GM21825 (cell line): ENCODE results near the gene UROS.
A peak's percentile ranks its signal among the peaks of the same experiment; 100 is the strongest.

Source experiments
- ATAC-seq: cut with Tn5 transposase; IDR thresholded peaks from one replicate; pipeline ENCODE4 v1.9.1; 2021; ENCODE audit warnings: mild to moderate bottlenecking, moderate library complexity; ENCODE audit not compliant: unreplicated experiment

Gene UROS

DNA sequence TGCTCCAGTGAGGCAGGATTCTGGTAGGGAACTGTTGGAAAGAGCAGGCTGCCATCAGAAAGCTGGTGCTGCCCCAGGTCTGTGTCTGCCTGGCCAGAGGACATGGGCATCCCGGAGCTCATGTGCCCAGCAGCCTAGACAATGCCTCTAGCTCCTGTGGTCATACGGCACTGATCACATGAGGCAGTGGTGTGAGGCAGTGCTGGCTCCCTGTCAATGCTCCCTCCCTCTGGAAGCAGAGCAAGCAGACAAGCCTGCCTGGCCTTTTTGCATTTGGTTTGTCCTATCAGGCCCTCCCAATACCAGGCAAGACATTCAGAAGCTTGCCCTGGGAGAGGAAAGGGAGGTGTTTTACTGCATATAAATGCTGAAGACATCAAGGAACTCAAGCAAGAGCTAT is 27.9 kb downstream of the UROS start:
- ATAC-seq = no peak

DNA sequence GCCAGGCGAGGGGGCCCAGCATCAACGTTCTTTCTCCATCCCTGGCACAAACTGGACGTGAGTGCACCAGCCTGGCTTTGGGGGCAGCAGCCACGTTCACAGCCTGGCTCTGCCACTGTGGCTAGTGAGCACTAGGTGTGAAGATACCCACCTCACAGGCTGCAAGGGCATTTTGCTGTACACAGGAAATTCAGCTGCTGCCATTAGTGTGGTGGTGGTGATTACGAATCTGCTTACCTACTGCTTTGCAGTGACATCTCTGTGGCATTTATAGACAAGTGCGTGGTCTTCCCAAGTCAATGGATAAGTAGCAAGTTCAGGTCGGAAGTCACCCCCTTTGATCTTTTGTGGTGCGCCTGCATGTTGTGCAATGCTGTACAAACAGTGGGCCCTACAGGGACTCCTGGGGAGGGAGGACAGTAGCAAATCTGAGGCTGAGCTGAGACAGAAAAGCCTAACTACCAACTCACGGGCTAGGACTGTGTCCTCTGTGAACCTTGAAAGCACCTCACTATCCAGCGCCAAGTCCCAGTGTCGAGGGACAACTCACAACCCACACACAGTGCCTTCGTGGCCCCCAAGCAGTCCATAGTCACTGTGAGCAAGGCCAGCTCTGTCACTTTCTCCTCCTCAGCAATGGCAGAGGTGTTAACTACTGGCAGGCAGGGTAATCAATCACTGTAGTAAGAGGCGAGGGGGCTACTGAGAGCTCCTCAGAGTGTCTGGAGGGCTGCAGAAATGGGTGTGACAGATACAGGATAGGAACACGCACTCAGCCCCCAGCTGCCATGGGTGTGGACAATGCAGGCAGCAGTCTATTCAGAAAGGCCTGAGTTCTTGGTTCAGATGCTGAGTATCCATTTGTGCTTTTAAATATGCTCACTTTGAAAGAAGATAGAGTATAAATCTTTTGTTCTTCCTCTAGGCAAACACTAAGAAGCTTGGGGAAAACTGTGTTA is 30.4 kb downstream of the UROS start:
- ATAC-seq = no peak

DNA sequence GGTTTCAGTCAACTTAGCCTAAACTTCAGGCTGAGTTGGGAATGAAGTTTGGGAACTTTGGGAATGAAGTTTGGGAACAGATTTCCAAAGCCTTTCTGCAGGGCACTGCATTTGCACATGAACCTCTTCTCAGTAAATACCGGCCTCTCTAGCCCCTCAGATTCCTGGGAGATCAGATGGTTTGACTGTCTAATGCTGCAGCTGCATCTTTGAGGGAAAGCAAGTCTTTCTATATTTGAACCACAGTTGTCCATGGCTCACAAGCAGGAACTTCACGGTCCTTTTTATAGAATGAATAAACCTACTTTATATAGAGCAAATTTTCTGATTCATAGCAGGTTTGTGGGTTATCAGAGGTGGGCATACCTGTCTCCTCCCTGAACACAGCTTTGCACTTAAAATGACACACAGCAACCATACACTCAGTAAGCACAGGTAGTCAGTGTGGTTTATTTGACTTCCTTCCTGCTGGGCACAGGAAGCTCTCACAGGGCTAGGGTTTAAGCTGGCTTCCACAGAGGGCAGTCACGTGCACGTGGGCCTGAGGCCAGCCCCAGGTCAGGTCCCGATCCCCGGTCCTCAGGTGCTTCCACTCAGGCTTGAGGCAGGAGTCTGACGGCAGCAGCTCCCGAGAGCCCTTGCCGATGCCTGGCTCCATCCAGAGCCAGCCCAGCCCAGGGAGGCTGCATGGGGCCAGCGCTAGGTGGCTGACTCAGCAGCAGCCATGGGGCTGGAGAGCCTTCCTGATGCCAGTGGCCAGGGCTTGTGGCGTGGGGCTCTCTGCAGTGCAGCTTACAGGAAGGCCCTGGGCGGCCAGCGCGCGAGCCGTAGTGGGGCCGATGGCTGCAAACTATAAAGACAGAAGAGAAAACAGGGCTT is 34.7 kb downstream of the UROS start:
- ATAC-seq = no peak

DNA sequence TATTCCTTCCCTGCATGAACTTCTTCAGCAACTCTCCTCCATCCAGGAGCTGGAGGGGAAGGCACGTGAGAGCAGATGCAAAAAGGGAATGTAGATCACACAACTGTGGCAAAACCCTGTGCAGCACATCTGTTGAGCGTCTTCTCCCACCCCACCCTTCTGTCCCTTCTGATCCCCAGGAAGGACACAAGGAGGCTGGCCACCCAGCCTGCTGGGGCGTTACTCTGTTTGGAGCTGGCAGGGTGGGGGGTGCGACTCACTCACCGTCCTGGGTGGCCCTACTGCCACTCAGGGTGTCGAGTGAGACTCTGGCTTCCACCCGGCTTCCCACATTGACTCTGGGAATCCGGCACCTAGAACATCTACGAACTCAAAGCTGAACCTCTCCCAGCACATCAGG is 37.3 kb downstream of the UROS start:
- ATAC-seq = no peak

DNA sequence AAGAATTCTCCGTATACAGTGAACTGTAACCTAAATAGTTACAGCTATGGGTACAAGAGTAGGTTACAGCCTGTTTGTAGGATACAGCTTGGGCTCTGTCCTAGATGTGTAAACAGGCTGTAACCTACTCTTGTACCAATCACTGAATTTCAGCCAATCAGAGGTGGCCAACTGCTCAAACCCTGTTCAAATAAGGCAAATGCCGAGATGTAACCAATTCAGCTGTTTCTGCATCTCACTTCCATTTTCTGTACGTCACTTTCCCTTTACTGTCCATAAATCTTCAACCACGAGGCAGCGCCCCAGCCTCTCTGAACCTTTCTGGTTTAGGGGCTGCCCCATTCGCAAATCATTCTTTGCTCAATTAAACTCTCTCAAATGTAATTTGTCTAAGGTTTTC is 39.1 kb downstream of the UROS start:
- ATAC-seq = peak; percentile 86

DNA sequence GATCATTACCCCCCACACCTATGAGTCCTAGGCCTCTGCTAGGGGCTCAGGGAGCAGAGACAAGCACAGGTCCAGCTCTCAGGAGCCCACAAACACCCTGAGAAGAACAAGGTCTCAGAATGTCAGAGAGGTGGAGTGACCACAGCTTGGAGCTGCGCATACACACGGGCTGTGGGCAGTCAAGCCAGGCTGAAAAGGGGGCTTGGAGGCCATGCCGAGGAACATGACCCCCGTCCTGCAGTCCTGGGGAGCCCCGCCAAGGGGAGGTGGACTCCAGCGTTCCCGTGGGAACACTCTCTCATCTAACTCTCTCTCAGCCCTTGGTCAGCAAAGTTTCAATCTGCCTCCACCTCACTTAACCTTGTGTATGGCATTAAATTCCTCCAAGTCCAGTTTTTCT is 39.6 kb downstream of the UROS start:
- ATAC-seq = no peak

DNA sequence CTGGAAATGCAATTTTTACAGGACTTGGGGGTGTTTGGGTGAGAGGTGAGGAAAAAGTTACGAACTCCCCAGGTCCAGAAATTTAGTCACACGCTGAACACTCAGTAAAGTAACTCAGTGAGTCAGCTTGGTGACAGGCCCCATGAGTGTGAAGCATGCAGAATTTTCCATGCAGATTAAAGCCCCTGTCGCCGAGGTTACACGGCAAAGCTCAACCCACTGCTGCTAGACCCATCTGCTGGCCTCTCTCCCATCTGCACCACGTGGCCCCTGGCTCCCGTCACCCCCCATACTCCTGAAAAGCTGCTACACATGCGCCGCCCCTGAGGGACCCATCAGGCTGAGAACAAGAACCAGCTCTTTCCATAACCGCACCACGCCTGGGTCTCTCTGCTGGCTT is 40.4 kb downstream of the UROS start:
- ATAC-seq = no peak

DNA sequence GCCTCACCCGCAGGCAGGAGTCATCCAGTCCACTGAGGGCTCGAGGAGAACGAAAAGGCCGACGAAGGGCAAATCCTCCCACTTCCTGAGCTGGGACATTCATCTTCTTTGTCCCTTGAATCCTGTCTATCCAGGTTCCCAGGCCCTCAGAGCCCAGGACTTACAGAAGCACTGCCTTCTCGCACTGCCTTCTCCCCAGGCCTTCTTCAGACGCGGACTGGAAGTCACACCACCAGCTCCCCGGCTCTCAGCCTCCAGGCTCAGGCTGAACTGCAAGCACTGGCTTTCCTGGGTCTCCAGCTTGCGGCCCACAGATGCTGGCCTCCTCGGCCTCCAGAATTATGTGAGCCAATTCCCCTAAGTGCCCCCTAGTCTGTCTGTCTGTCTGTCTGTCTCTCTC is 41.0 kb downstream of the UROS start:
- no peak for ATAC-seq

DNA sequence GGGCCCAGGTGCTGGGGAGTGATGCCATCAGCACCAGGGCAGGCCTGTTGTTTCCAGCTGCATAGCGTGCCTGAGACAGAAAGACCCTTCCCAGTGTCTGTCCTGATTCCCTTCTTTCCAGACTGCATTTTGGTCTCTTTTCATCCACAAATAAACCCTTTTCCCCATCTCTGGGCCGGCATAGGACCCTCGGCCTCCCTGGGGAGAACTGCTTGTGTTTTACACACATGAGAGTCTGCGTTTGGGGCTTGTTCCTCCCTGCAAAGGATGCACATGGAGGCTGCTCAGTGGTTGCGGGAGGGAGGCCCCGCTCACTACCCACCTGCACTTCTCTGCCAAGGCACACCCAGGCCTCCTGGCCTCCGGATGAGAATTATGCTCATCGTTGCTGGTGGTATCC is 41.7 kb downstream of the UROS start:
- no peak for ATAC-seq

DNA sequence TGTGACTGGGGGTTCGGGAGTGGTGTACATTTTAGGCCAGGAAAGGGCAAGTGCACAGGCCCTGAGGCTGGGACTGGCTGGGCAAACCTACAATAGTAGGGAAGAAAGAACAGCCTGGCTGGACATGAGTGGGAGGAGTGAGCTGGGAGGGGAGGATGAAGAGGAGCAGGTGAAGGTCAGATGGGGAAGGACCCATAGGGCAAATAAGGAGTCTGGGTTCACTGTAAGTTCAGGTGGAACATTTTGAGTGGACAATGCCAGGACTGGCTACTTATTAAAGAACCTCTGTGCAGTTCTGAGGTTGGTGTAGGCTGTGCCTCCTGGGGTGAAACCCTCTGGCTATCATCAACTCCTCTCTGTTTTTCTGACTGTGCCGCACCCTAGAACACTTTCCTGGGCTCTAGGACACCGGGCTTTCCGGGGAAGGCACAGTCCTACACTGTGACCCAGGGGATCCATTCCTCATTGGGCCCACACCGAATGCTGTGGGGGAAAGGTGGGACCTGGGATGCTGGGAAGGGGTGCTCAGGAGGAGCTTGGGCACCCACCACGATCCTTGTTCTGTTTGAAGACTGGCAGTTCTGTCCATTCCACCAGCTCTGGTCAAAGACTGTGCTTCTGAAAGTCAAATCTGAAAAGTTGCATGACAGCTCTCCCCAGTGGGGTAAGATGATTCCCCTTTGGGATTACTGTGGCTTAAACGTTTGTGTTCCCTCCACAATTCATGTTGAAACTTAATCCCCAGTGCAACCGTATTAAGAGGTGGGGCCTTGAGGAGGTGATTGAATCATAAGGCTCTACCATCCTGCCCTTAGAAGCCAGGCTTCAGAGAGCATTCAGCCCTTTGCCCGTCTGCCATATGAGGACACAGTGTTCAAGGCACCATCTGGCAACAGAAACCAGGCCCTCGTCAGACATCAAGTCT is 43.4 kb downstream of the UROS start:
- no peak for ATAC-seq

DNA sequence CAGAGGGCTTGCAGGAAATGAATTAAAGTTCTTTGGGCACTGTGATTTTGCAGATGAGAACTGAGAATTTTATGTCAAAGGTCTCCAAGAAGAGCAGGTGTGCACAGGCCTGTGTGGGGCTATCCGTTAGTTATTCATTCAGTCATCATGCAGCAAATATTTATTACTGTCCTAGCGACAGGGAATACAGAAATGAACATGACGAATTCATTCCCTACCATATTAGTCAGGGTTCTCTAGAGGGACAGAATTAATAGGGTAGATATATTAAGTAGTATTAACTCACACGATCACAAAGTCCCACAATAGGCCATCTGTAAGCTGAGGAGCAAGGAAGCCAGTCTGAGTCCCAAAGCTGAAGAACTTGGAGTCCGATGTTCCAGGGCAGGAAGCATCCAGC is 44.5 kb downstream of the UROS start:
- ATAC-seq = no peak

DNA sequence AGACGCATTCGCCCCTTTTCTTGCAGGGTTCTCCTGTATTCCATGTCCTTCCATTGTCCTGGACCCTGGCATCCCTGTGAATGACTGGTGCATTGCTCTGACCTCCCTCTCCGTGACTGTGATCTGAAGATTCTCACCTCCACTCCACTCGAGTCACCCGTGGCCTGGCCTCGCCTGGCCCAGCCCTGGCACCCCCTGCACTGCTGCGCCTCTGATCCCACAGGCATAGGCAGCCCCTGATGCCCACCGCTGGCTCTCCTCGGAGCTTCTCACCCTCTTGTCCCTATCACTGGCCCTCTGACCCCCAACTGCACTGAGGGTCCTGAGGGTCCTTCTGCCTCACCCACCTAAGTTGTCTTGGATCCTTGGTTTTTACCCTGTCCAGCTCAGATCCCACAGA is 45.3 kb downstream of the UROS start:
- no peak for ATAC-seq

DNA sequence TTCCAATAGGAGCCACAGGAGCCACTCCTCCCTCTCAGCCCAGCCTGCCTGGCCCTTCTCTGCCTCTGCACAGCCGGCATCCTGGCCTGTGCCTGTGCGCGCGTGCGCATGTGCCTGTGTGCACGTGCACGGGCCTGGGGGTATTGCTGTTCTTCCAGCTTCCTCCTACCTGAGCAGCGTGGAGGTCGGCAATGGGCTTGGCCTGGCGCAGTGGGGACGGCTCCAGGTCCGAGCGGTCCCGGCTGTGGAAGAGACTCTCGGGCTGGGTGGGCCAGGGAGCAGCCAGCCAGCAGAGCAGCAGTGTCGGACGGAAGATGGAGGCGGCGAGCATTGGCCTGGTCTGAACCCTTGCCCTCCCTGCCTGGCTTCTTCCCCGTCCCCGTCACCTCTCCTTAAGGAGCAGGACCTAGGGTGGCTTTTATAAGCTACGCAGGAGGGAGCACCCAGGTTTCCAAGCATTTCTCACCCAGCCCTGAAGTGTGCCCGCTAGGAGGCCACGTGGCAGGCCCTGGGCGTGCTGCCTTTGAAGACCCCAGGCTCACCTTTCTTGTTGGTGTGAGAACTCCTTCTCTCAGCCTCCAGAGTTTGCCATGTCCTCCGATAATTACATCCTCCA is 47.5 kb downstream of the UROS start, which contains the start of gene MMP21:
Gene MMP21 (minus strand): TSS at position 331 of the 616 bp plus-strand sequence. CDS start 0 bp downstream, at position 331.
- ATAC-seq = no peak

DNA sequence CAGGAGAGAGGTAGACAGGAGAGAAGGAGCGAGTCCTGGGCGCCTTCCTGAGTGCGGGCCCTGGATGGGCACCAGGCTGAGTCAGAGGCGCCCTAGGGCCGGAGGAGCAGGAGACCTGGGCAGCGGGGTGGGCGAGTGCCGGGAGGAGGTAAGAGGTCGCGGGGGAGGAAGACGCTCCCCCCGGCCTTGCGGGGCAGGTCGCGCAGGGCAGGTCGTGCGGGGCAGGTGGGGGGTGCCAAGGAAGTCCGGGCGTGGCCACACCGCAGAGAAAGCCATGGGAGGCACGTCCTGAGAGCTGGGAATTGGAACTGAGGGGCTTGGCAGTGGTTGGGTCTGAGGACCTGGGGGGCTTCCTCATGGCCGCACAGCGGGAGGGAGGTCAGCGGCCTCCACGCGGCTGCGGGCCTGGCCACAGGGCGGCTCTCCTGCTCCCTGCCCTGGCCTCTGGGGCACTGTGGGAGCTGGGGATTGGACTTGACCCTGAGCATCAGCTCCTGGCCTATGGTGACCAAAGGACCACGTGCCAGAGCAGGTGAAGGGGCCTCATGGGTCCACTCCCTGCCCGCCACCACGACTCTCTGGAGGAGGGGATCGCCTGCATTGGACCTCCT is 48.4 kb downstream of the UROS start:
- ATAC-seq = no peak

DNA sequence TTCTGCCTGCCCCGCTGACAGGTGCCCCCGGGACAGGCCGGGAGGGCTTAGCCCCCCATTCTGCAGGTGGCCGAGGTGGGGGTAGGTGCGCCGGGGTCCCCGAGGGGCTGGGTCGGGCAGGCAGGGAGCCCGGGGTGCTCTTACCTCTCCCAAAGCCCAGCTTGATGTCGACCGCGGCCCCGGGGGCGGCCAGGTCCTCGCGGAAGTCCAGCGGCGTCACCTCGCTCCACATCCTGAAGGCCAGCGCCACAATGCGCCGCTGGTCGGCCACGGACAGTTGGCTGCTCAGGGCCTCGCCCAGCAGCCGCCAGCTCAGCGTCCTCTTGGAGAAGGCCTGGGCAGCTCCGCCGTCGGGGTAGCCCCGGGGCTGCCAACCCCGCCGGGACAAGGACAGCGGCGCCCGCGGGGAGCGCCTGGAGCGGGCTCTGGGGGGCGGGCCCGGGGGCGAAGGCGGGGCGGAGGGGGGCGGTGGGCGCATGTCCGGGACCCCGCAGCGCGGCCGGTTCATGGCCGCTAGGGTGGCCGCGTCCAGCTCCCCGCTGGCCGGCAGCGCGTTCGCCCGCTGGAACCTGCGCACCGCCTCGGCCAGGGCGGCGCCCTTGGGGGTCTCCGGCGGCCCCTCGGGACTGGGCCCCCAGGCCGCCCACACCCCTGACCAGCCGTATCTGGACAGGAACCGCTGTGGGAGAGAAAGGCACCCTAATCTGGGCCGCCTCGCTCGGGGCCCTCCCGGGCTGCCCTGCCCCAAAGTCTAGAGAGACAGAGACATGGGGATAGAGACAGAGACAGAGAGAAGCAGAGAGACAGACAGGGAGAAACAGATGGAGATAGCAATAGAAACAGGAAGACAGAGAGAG is 49.1 kb downstream of the UROS start:
- ATAC-seq = no peak

DNA sequence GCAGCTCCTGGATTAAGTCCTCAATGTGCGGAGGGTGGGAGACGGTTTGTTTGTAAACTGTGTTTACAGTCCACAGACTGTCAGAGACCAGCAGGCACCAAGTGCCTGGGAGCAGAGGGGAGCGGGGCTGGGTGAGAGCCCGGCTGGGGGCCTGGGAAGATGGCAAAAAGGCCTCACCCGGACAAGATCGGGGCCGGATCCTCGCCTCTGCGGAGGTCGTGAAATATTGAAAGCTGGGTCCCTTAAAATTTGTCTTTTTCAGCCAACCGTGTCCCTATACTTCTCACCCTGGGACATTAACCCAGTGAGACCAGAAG is 50.2 kb downstream of the UROS start:
- no peak for ATAC-seq

DNA sequence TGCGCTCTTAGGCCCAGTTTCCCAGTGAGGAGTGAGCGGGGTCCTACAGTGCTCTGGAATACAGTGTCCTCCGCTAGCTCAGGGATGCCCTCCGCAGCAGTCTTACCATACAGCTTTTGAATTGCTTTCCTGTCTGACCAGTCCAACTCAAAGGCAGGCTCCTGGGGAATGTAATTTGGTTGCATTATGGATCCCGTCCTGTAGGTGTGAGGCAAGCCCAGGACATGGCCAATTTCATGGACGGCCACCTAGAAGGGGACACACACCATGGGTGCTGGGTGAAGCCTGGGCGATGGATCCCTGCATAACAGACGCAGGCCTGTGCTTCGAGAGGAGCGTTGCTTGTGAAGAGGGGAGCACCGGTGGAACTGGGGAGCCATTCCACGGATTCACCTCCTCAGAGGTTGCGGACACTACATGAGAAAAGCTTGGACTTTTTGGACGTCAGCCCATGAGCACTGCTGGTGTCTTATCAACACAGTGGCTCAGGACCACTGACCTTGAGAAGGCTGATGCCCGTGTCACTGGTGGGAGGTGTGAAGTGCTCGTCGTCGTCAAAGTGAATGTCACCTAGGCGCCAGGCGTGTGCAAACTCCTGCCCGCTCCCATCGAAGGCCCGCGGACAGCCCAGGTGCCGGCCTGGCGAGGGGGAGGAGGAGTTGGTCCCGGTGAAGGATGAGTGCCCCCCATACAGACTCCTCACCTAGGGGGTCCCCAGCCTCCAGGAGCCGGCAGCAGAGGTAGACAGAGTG is 50.8 kb downstream of the UROS start:
- ATAC-seq = no peak

DNA sequence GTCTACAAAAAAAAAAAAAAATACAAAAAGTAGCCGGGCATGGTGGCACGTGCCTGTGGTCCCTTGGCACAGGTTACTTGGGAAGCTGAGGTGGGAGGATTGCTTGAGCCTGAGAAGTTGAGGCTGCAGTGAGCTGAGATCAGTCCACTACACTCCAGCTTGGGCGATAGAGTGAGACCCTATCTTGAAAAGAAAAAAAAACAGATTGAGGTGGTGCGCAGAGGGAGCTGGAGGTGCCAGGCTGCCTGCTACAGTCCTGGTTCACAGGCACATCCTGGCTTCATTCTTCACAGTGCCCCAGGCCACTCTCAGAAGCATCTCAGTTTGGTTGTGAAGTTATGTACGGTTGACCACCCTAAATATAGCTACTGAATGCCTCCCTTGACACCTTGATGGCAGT is 52.2 kb downstream of the UROS start:
- ATAC-seq = no peak
